ENCODE results near the gene GDAP2.
"Not testable (repeated sequence)": the region's sequence is repeated elsewhere in the genome, so short reads cannot be mapped to it uniquely, and the experiment has no call there.

Gene GDAP2

GRCh38 chr1:117846674-117847425, 82.6 kb downstream of the GDAP2 start:
- H3K4me1 ChIP-seq: no peaks in the 10 kb centered on the region
- TF ChIP-seq, protein P1, sequence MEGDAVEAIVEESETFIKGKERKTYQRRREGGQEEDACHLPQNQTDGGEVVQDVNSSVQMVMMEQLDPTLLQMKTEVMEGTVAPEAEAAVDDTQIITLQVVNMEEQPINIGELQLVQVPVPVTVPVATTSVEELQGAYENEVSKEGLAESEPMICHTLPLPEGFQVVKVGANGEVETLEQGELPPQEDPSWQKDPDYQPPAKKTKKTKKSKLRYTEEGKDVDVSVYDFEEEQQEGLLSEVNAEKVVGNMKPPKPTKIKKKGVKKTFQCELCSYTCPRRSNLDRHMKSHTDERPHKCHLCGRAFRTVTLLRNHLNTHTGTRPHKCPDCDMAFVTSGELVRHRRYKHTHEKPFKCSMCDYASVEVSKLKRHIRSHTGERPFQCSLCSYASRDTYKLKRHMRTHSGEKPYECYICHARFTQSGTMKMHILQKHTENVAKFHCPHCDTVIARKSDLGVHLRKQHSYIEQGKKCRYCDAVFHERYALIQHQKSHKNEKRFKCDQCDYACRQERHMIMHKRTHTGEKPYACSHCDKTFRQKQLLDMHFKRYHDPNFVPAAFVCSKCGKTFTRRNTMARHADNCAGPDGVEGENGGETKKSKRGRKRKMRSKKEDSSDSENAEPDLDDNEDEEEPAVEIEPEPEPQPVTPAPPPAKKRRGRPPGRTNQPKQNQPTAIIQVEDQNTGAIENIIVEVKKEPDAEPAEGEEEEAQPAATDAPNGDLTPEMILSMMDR (IDR thresholded peaks at IDR 0.05; ENCODE audit: low read depth, low read length): no peak
- no peaks in the 10 kb centered on the region for H3K9me3 ChIP-seq
- no peaks in the 10 kb centered on the region for H3K27me3 ChIP-seq
- H3K36me3 ChIP-seq: no peaks in the 10 kb centered on the region
- no peak overlapping the region for H3K4me3 ChIP-seq (ENCODE audit: low read depth, low read length)
- DNase-seq: no peak

DNA sequence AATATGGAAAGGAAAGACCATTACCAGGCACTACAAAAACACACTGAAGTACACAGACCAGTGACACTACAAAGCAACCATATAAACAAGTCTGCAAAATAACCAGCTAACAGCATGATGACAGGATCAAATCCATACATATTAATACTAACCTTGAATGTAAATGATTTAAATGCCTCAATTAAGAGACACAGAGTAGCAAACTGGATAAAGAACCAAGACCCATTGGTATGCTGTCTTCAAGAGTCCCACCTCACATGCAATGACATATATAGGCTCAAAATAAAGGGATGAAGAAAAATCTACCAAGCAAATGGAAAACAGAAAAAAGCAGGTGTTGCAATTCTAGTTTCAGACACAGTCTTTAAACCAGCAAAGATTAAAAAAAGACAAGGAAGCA, 84.9 kb downstream of the GDAP2 start:
- not testable (repeated sequence) for DNase-seq; H3K4me3 ChIP-seq (ENCODE audit: low read depth, low read length)

DNA sequence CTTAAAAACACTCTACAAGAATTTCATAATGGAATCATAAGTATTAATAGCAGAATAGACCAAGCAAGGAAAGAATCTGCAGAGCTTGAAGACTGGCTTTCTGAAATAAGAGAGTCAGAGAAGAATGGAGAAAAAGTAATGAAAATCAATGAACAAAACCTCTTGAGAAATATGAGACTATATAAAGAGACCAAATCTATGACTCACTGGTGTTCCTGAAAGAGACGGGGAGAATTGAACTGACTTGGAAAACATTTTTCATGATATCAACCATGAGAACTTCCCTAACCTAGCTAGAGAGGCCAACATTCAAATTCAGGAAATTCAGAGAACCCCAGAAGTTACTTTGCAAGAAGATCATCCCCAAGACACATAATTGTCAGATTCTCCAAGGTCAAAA, 85.6 kb downstream of the GDAP2 start:
- TF ChIP-seq, protein P1 (IDR thresholded peaks at IDR 0.05; ENCODE audit: low read depth, low read length): no peak
- H3K27me3 ChIP-seq: no peaks in the 10 kb centered on the region
- no peak for DNase-seq
- H3K4me3 ChIP-seq (ENCODE audit: low read depth, low read length): no peak overlapping the region
- no peaks in the 10 kb centered on the region for H3K36me3 ChIP-seq
- no peaks in the 10 kb centered on the region for H3K4me1 ChIP-seq
- no peaks in the 10 kb centered on the region for H3K9me3 ChIP-seq

More for the DNA sequence above, 84.9 kb downstream of the GDAP2 start:
- not testable (repeated sequence) for H3K9me3 ChIP-seq, H3K36me3 ChIP-seq, H3K4me1 ChIP-seq, H3K27me3 ChIP-seq

GRCh38 chr1:117842408-117843170, 86.8 kb downstream of the GDAP2 start:
- Histone ChIP-seq H3K27me3 (no peaks in the 10 kb centered on the region), H3K4me3 (ENCODE audit: low read depth, low read length) (no peak overlapping the region), H3K4me1 (no peaks in the 10 kb centered on the region), H3K9me3 (no peaks in the 10 kb centered on the region), H3K36me3 (no peaks in the 10 kb centered on the region)
- TF ChIP-seq, protein P1 (IDR thresholded peaks at IDR 0.05; ENCODE audit: low read depth, low read length): no peak
- DNase-seq: peak; percentile 22

GRCh38 chr1:117841117-117841650, 88.2 kb downstream of the GDAP2 start:
- Histone ChIP-seq H3K36me3 (no peaks in the 10 kb centered on the region), H3K9me3 (no peaks in the 10 kb centered on the region), H3K4me1 (no peaks in the 10 kb centered on the region), H3K27me3 (no peaks in the 10 kb centered on the region), H3K4me3 (ENCODE audit: low read depth, low read length) (no peak overlapping the region)
- no peak for DNase-seq
- TF ChIP-seq, protein P1 (IDR thresholded peaks at IDR 0.05; ENCODE audit: low read depth, low read length): no peak

GRCh38 chr1:117838911-117839310, 90.5 kb downstream of the GDAP2 start:
- TF ChIP-seq, protein P1 (IDR thresholded peaks at IDR 0.05; ENCODE audit: low read depth, low read length): no peak
- Histone ChIP-seq H3K36me3 (no peaks in the 10 kb centered on the region; the same call in 1 of the 2 replicates), H3K27me3 (no peaks in the 10 kb centered on the region), H3K4me3 (ENCODE audit: low read depth, low read length) (no peak overlapping the region), H3K4me1 (no peaks in the 10 kb centered on the region), H3K9me3 (no peaks in the 10 kb centered on the region)
- no peak for DNase-seq

Data from BE2C (cell line).